H1 (cell line): ENCODE measurements around the gene TMEM44. TPM values are rescaled to one million over a fixed set of nuclear protein-coding genes. Genes with fewer than 3 reads are reported as not detected.

ENCODE experiments used
- ASH2L ChIP-seq: fragments of 200-600, 300-600 bp; sonication (generic); IDR thresholded peaks from one replicate; pipeline ENCODE4 v1.7.1; 2017; ENCODE audit warnings: low read length
- CBX5 ChIP-seq: fragments of 300-800, 300-1000 bp; sonication (generic); IDR thresholded peaks from 2 replicates; pipeline ENCODE4 v1.7.1; 2016; ENCODE audit warnings: antibody characterized with exemption, low read length, low read depth
- CBX8 ChIP-seq: fragments of 300-800, 300-1000 bp; sonication (generic); IDR thresholded peaks from 2 replicates; pipeline ENCODE4 v1.7.1; 2016; ENCODE audit warnings: low read depth, low read length, borderline replicate concordance
- CEBPB ChIP-seq: IDR thresholded peaks from 2 replicates; pipeline ENCODE4 v1.6.1; 2012; ENCODE audit warnings: low read depth, low read length
- CTBP2 ChIP-seq: IDR thresholded peaks from 2 replicates; pipeline ENCODE4 v1.7.0; 2011; ENCODE audit warnings: borderline replicate concordance, mild to moderate bottlenecking, moderate library complexity, mixed read lengths, low read length; ENCODE audit not compliant: insufficient read depth, insufficient read length
- CTCF ChIP-seq, 3 experiments: IDR thresholded peaks; 1 replicate in 2 of 3; 2 replicates in 1 of 3; pipeline versions ENCODE4 v1.5.1 to v1.6.1; 2011; ENCODE audit warnings: low read length in 3 of 3, mild to moderate bottlenecking in 3 of 3, inconsistent platforms in 2 of 3, low read depth in 1 of 3, moderate library complexity in 1 of 3; ENCODE audit not compliant: insufficient read depth in 1 of 3; ENCODE audit errors: control extremely low read depth in 1 of 3
- E2F6 ChIP-seq: IDR thresholded peaks from 2 replicates; pipeline ENCODE4 v1.6.1; 2012; ENCODE audit warnings: inconsistent platforms
- EGR1 ChIP-seq: IDR thresholded peaks from 2 replicates; pipeline ENCODE4 v1.6.1; 2011; ENCODE audit warnings: low read depth, low read length, borderline replicate concordance
- EP300 ChIP-seq, 2 experiments: IDR thresholded peaks; 1 replicate in 1 of 2; 2 replicates in 1 of 2; pipeline ENCODE4 v1.6.1; 2011 to 2012; ENCODE audit warnings: low read depth in 2 of 2, low read length in 2 of 2, mild to moderate bottlenecking in 2 of 2, borderline replicate concordance in 1 of 2, inconsistent platforms in 1 of 2, moderate library complexity in 1 of 2
- EZH2 ChIP-seq: fragments of 200-600 bp; sonication (generic); IDR thresholded peaks from 2 replicates; pipeline ENCODE4 v1.7.1; 2012; ENCODE audit warnings: low read depth, mild to moderate bottlenecking, moderate library complexity, low read length, inconsistent platforms; ENCODE audit not compliant: severe bottlenecking
- JUN ChIP-seq: IDR thresholded peaks from 2 replicates; pipeline ENCODE4 v1.6.1; 2011; ENCODE audit warnings: low read depth, mild to moderate bottlenecking, improper control_type of control experiment, low read length
- KDM1A ChIP-seq: fragments of 200-600, 300-600 bp; sonication (generic); IDR thresholded peaks from 2 replicates; pipeline ENCODE4 v1.7.1; 2016; ENCODE audit warnings: mild to moderate bottlenecking, low read length, borderline replicate concordance
- RXRA ChIP-seq: IDR thresholded peaks from 2 replicates; pipeline ENCODE4 v1.6.1; 2011; ENCODE audit warnings: low read depth, mild to moderate bottlenecking, low read length, moderate library complexity; ENCODE audit not compliant: insufficient read depth
- SIRT6 ChIP-seq: IDR thresholded peaks from one replicate; pipeline ENCODE4 v1.7.1; 2012; ENCODE audit warnings: low read length, inconsistent platforms
- SIX5 ChIP-seq: IDR thresholded peaks from 2 replicates; pipeline ENCODE4 v1.6.1; 2011; ENCODE audit warnings: mild to moderate bottlenecking, low read depth, low read length
- SP4 ChIP-seq: IDR thresholded peaks from 2 replicates; pipeline ENCODE4 v1.6.1; 2012; ENCODE audit warnings: low read length, inconsistent platforms
- TBP ChIP-seq: IDR thresholded peaks from 2 replicates; pipeline ENCODE4 v1.6.1; 2011; ENCODE audit warnings: low read depth, low read length, improper control_type of control experiment
- TEAD4 ChIP-seq: IDR thresholded peaks from 2 replicates; pipeline ENCODE4 v1.6.1; 2012; ENCODE audit warnings: low read depth, low read length, inconsistent platforms, mixed read lengths
- ZNF274 ChIP-seq: IDR thresholded peaks from 2 replicates; pipeline ENCODE4 v1.7.0; 2012; ENCODE audit warnings: low read length, borderline replicate concordance; ENCODE audit errors: extremely low read depth
- polyA plus RNA-seq, 7 experiments: library from polyadenylated mRNA; depleted of rRNA in 3 of 7; stranded (reverse) in 5 of 7; unstranded in 2 of 7; fragments of >200 nt in 5 of 7; fragments of 200-250 nt in 2 of 7; gene quantifications; 1 replicate in 5 of 7; 2 replicates in 1 of 7; 4 replicates in 1 of 7; pipeline versions ENCODE4 v1.2.1 to v1.2.3, GENCODE V29; 2011 to 2013; ENCODE audit warnings: missing spikeins in 2 of 7, mixed read lengths in 2 of 7
- total RNA-seq: library from RNA; stranded (reverse); fragmentation: NEBNext Ultra II Directional; extraction: Animal tissue kit (Norgen Biotek cat#: 25700); gene quantifications from 2 replicates; pipeline ENCODE4 v1.2.1, GENCODE V29; 2021

TMEM44 gene
- total and polyA plus RNA-seq, 2 of the 8 experiments (the other 6 are each of a cell fraction or from before 2014, with no cell fraction given): 14.0 to 16.7 TPM

- TF ChIP-seq CBX5: no peak
- TF ChIP-seq SP4: no peak
- TF ChIP-seq KDM1A: no peak
- no peak for TF ChIP-seq CBX8
- no peak for TF ChIP-seq EGR1
- no peak for TF ChIP-seq EZH2
- peak in 1 of 2 experiments; percentile 25; a peak in 1 of 3 replicates for TF ChIP-seq EP300 (IDR thresholded peaks at IDR 0.05; ENCODE audit: borderline replicate concordance in 1 of 2, low read depth in 2 of 2, low read length in 2 of 2)
- TF ChIP-seq SIRT6: no peak
- TF ChIP-seq TBP: no peak; the same call in 1 of the 2 replicates
- no peak for TF ChIP-seq JUN
- TF ChIP-seq ZNF274: no peak
- TF ChIP-seq ASH2L: peak; percentile 78
- no peak for TF ChIP-seq CTBP2
- TF ChIP-seq CTCF (IDR thresholded peaks at IDR 0.05; ENCODE audit: control extremely low read depth in 1 of 3, insufficient read depth in 1 of 3, low read depth in 1 of 3, low read length in 3 of 3): peak; percentile 56 to 63 (median 59)
- peak; percentile 35; the same call in 1 of the 2 replicates for TF ChIP-seq E2F6
- no peak for TF ChIP-seq CEBPB
- TF ChIP-seq SIX5: no peak
- no peak for TF ChIP-seq TEAD4
- no peak for TF ChIP-seq RXRA
Observed at GRCh38 chr3:194633349-194634004, at the start of gene TMEM44 (continued).
